Measurements from ENCODE around the gene VASH1. TPM values are rescaled to one million over a fixed set of nuclear protein-coding genes. Genes with fewer than 3 reads are reported as not detected.

The VASH1 gene
- total RNA-seq, 4 donors from 2014 or later: 3.6 to 23.4 (median 16.4) TPM

- peaks cover 0 to 5% of the 10 kb centered on the region in 2 donors for H3K4me1 ChIP-seq
- H3K27me3 ChIP-seq: no peaks in the 10 kb centered on the region
- H3K27ac ChIP-seq: peak overlapping the region in 1 of 2 donors; percentile 81
- DNase-seq: no peak
- no peaks in the 10 kb centered on the region for H3K9me3 ChIP-seq
- H3K4me3 ChIP-seq: no peak overlapping the region
- no peak for TF ChIP-seq CTCF (IDR thresholded peaks at IDR 0.05)
- no peak for TF ChIP-seq POLR2A (IDR thresholded peaks at IDR 0.05)
- no peaks in the 10 kb centered on the region for H3K36me3 ChIP-seq
- intact Hi-C loops (cut with DNase I; ENCODE audit: low total_unique reads): no loop called here
Observed at GRCh38 chr14:76810525-76810924, 49.3 kb downstream of the VASH1 start.

- Histone ChIP-seq H3K36me3 (no peaks in the 10 kb centered on the region), H3K27me3 (no peaks in the 10 kb centered on the region), H3K4me3 (no peak overlapping the region), H3K4me1 (peaks cover 0 to 5% of the 10 kb centered on the region in 2 donors), H3K27ac (peak overlapping the region; percentile 81 to 83), H3K9me3 (no peaks in the 10 kb centered on the region)
- intact Hi-C loops (cut with DNase I; ENCODE audit: low total_unique reads): no loop called here
- no peak for DNase-seq
- TF ChIP-seq CTCF (IDR thresholded peaks at IDR 0.05): peak in 3 of 4 experiments; percentile 13 to 38 (median 34)
- no peak for TF ChIP-seq POLR2A (IDR thresholded peaks at IDR 0.05)
Observed at GRCh38 chr14:76810953-76811400, 49.7 kb downstream of the VASH1 start.

- Histone ChIP-seq H3K9me3 (no peaks in the 10 kb centered on the region), H3K27ac (peak overlapping the region; percentile 81 to 83), H3K36me3 (no peaks in the 10 kb centered on the region), H3K27me3 (no peaks in the 10 kb centered on the region), H3K4me1 (peaks cover 0 to 5% of the 10 kb centered on the region in 2 donors), H3K4me3 (peak overlapping the region; percentile 49 to 79)
- intact Hi-C loops (cut with DNase I; ENCODE audit: low total_unique reads): no loop called here
- no peak for DNase-seq
- TF ChIP-seq POLR2A (IDR thresholded peaks at IDR 0.05) (no peak), CTCF (IDR thresholded peaks at IDR 0.05) (no peak)
Observed at GRCh38 chr14:76811561-76811960, 50.3 kb downstream of the VASH1 start.

GRCh38 chr14:76812093-76812421 lies 50.8 kb downstream of the VASH1 start:
- no peak for DNase-seq
- Histone ChIP-seq H3K4me1 (peaks cover 0 to 5% of the 10 kb centered on the region in 2 donors), H3K36me3 (no peaks in the 10 kb centered on the region), H3K27ac (peak overlapping the region; percentile 81 to 83), H3K4me3 (peak overlapping the region; percentile 49 to 79), H3K9me3 (no peaks in the 10 kb centered on the region), H3K27me3 (no peaks in the 10 kb centered on the region)
- intact Hi-C loops (cut with DNase I; ENCODE audit: low total_unique reads): no loop called here
- TF ChIP-seq CTCF (IDR thresholded peaks at IDR 0.05) (no peak), POLR2A (IDR thresholded peaks at IDR 0.05) (no peak)

- H3K4me3 ChIP-seq: peak within 1 kb of the TSS; percentile 49 to 79
- peak; percentile 95 to 96 for DNase-seq
- H3K4me1 ChIP-seq: peaks cover 0 to 5% of the 10 kb centered on the region in 2 donors
- no peaks in the 10 kb centered on the region for H3K36me3 ChIP-seq
- TF ChIP-seq CTCF (IDR thresholded peaks at IDR 0.05) (peak in 1 of 4 experiments; percentile 40), POLR2A (IDR thresholded peaks at IDR 0.05) (peak; percentile 88 to 89)
- H3K9me3 ChIP-seq: no peaks in the 10 kb centered on the region
- intact Hi-C loops (cut with DNase I; ENCODE audit: low total_unique reads): no loop called here
- no peaks in the 10 kb centered on the region for H3K27me3 ChIP-seq
- H3K27ac ChIP-seq: peak within 1 kb of the TSS; percentile 81 to 83
Observed at GRCh38 chr14:76812422-76813383, 51.4 kb downstream of the VASH1 start, which contains the start of gene ANGEL1. ANGEL1 (minus strand) TSS chr14:76812882; CDS start chr14:76812827, 55 bp downstream.
